ENCODE measurements around the gene PYGM.
A peak's percentile ranks its signal among the peaks of the same experiment; 100 is the strongest.

DNA sequence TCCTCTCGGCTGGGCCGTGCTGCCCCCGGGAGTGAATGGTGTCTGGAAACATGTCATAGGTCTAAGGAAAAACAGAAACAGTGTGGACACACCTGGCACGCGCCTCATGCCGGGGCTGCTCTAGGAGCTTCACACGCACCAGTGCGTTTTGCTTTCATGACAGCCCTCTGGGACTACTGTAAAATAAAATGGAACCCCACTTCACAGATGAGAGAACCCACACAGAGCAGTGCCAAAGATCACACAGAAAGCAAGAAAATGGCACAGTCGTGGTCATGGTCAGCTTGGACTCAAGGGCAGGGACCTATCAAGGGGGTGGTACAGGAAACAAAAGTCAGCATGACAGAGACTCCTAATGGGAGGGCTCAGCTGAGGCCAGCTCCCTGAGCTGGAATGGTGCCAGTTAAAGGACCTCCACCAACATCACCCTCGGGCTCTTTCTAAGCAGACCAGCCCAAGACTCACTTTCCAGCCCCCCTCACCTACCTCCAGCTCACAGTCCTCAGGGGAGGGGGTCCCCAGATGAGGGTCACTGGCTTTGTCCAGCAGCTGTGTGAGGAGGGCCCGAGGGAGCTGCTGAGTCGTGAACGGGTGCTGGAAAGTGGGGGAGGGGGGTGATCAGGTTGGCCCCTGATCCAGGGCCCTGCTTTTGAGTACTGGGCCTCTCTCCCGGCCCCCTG is 40.0 kb upstream of the PYGM start:
- TF ChIP-seq, protein P1, sequence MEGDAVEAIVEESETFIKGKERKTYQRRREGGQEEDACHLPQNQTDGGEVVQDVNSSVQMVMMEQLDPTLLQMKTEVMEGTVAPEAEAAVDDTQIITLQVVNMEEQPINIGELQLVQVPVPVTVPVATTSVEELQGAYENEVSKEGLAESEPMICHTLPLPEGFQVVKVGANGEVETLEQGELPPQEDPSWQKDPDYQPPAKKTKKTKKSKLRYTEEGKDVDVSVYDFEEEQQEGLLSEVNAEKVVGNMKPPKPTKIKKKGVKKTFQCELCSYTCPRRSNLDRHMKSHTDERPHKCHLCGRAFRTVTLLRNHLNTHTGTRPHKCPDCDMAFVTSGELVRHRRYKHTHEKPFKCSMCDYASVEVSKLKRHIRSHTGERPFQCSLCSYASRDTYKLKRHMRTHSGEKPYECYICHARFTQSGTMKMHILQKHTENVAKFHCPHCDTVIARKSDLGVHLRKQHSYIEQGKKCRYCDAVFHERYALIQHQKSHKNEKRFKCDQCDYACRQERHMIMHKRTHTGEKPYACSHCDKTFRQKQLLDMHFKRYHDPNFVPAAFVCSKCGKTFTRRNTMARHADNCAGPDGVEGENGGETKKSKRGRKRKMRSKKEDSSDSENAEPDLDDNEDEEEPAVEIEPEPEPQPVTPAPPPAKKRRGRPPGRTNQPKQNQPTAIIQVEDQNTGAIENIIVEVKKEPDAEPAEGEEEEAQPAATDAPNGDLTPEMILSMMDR (CRISPR knock-in tag; IDR thresholded peaks at IDR 0.05), result no peak
- TF ChIP-seq, protein P2, sequence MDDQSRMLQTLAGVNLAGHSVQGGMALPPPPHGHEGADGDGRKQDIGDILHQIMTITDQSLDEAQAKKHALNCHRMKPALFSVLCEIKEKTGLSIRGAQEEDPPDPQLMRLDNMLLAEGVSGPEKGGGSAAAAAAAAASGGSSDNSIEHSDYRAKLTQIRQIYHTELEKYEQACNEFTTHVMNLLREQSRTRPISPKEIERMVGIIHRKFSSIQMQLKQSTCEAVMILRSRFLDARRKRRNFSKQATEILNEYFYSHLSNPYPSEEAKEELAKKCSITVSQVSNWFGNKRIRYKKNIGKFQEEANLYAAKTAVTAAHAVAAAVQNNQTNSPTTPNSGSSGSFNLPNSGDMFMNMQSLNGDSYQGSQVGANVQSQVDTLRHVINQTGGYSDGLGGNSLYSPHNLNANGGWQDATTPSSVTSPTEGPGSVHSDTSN (CRISPR knock-in tag; IDR thresholded peaks at IDR 0.05; ENCODE audit: borderline replicate concordance), result no peak
- TF ChIP-seq XBP1 (CRISPR knock-in tag; IDR thresholded peaks at IDR 0.05) (no peak), ZNF549 (CRISPR knock-in tag; IDR thresholded peaks at IDR 0.05) (no peak), HOXA5 (CRISPR knock-in tag; IDR thresholded peaks at IDR 0.05) (no peak), ATF1 (CRISPR knock-in tag; IDR thresholded peaks at IDR 0.05) (no peak), SALL2 (CRISPR knock-in tag; IDR thresholded peaks at IDR 0.05) (no peak), HNF4A (CRISPR knock-in tag; IDR thresholded peaks at IDR 0.05) (peak; percentile 46), NFIC (IDR thresholded peaks at IDR 0.05; ENCODE audit: low read length) (no peak), MYC (CRISPR knock-in tag; IDR thresholded peaks at IDR 0.05; ENCODE audit: borderline replicate concordance) (no peak), TOPORS (CRISPR knock-in tag; IDR thresholded peaks at IDR 0.05) (no peak)
- TF ChIP-seq, protein P3, sequence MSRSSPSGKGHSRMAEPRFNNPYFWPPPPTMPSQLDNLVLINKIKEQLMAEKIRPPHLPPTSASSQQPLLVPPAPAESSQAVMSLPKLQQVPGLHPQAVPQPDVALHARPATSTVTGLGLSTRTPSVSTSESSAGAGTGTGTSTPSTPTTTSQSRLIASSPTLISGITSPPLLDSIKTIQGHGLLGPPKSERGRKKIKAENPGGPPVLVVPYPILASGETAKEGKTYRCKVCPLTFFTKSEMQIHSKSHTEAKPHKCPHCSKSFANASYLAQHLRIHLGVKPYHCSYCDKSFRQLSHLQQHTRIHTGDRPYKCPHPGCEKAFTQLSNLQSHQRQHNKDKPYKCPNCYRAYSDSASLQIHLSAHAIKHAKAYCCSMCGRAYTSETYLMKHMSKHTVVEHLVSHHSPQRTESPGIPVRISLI (CRISPR knock-in tag; IDR thresholded peaks at IDR 0.05; ENCODE audit: borderline replicate concordance), result no peak

All from HepG2 (cell line).